OCI-LY7 (cell line): Measurements from ENCODE around the gene WLS.

Experiments used
- CTCF ChIP-seq: fragments of 200-600 bp; sonication (generic); conservative IDR thresholded peaks from 2 replicates; pipeline ENCODE4 v1.5.1; 2014; ENCODE audit warnings: mild to moderate bottlenecking, antibody characterized with exemption, low read length, moderate library complexity, mixed read lengths
- EZH2phosphoT487 ChIP-seq: fragments of 200-600 bp; sonication (generic); IDR thresholded peaks from 2 replicates; pipeline ENCODE4 v1.6.1; 2018; ENCODE audit warnings: low read depth, borderline replicate concordance, mild to moderate bottlenecking, mixed run types, antibody characterized with exemption, low read length, moderate library complexity, mixed read lengths

- no peak for TF ChIP-seq CTCF
- no peak for TF ChIP-seq EZH2phosphoT487
Measured at GRCh38 chr1:68191717-68192116, 40.6 kb downstream of the WLS start.
